K562 (cell line): ENCODE results near the gene PTPN9. TPM values are rescaled to one million over a fixed set of nuclear protein-coding genes. Genes with fewer than 3 reads are reported as not detected.

Experiments used
- ATAC-seq: fragments of 200-7000 bp; cut with Tn5 transposase; 3 replicates; pipeline ENCODE4 v1.9.1; 2020; ENCODE audit warnings: moderate library complexity
- BruUV-seq: library from RNA; stranded (reverse); fragments of 400-500 nt; replicated peaks from 2 replicates; lab custom pipeline; 2021; lab: Mats Ljungman, UMichigan
- CTCF ChIA-PET: fragments of 300-600 bp; formaldehyde crosslinking; extraction: SDS; loops from one replicate; lab custom pipeline; 2021; ENCODE audit warnings: low intra/inter-chr PET ratio; lab: Yijun Ruan, JAX
- POLR2A ChIA-PET: fragments of 300-600, 350-650 bp; sonication (Branson Sonifier 250); formaldehyde crosslinking; extraction: SDS; loops from one replicate; lab custom pipeline; 2021; ENCODE audit warnings: antibody characterized with exemption, inconsistent platforms; lab: Yijun Ruan, JAX
- DNase-seq, 4 experiments: peaks; one replicate each; pipeline versions ENCODE4 v3.0.0 to v3.0.0-alpha.2; 2011 to 2018; ENCODE audit warnings: low spot score in 3 of 4, mixed read lengths in 3 of 4; ENCODE audit errors: extremely low read depth in 1 of 4
- FAIRE-seq: peaks from 2 replicates; lab custom pipeline; 2011; peaks lifted over from hg19 to GRCh38; lab: Jason Lieb, UNC
- H2AFZ ChIP-seq: 2 replicates; pipeline ENCODE4 v1.6.0; 2011; ENCODE audit warnings: low read depth, low read length, control low read depth, inconsistent platforms
- H3K27ac ChIP-seq: fragments of 200-600 bp; 3 replicates; pipeline ENCODE4 v1.8.0; 2011; ENCODE audit warnings: low read depth, mild to moderate bottlenecking, control low read depth, inconsistent platforms, low read length, moderate library complexity, mixed read lengths; ENCODE audit errors: extremely low read depth
- H3K27me3 ChIP-seq, 2 experiments: fragments of 300-600 bp in 1 of 2; 2 replicates in 1 of 2; 3 replicates in 1 of 2; pipeline versions ENCODE4 v1.6.0 to v1.8.0; 2011; ENCODE audit warnings: inconsistent platforms in 2 of 2, low read length in 2 of 2, mild to moderate bottlenecking in 1 of 2, mixed read lengths in 1 of 2, moderate library complexity in 1 of 2; ENCODE audit not compliant: control insufficient read depth in 2 of 2, insufficient read depth in 2 of 2
- H3K36me3 ChIP-seq: fragments of 300-600 bp; 3 replicates; pipeline ENCODE4 v1.8.0; 2011; ENCODE audit warnings: mild to moderate bottlenecking, low read length, inconsistent platforms; ENCODE audit not compliant: control insufficient read depth, insufficient read depth
- H3K4me1 ChIP-seq, 2 experiments: fragments of 200-600 bp in 1 of 2; replicated peaks in 1 of 2; 2 replicates in 1 of 2; 3 replicates in 1 of 2; pipeline versions ENCODE4 v1.5.1 to v1.8.0; 2011; ENCODE audit warnings: inconsistent platforms in 2 of 2, low read length in 2 of 2, mild to moderate bottlenecking in 1 of 2, mixed read lengths in 1 of 2, moderate library complexity in 1 of 2; ENCODE audit not compliant: control insufficient read depth in 2 of 2, insufficient read depth in 2 of 2
- H3K4me2 ChIP-seq: 2 replicates; pipeline ENCODE4 v1.6.1; 2011; ENCODE audit warnings: low read length, control low read depth, inconsistent platforms, mixed read lengths; ENCODE audit not compliant: insufficient read depth
- H3K4me3 ChIP-seq: fragments of 200-600 bp; sonication (generic), shearing (Covaris generic); 2 replicates; pipeline ENCODE4 v1.5.1; 2016; ENCODE audit warnings: control low read depth, inconsistent platforms
- H3K79me2 ChIP-seq: fragments of 200-600 bp; 3 replicates; pipeline ENCODE4 v1.8.0; 2011; ENCODE audit warnings: low read length, inconsistent platforms; ENCODE audit not compliant: control insufficient read depth, insufficient read depth
- H3K9ac ChIP-seq, 2 experiments: 2 replicates each; pipeline versions ENCODE4 v1.6.0 to v1.6.1; 2011; ENCODE audit warnings: low read depth in 2 of 2, low read length in 2 of 2, control low read depth in 1 of 2, inconsistent platforms in 1 of 2, mild to moderate bottlenecking in 1 of 2, mixed read lengths in 1 of 2; ENCODE audit not compliant: insufficient read depth in 1 of 2
- H3K9me1 ChIP-seq: one replicate; pipeline ENCODE4 v1.6.0; 2011; ENCODE audit warnings: inconsistent platforms, mild to moderate bottlenecking, low read length, moderate library complexity; ENCODE audit not compliant: control insufficient read depth, insufficient read depth
- H3K9me3 ChIP-seq: replicated peaks from 2 replicates; pipeline ENCODE4 v1.5.1; 2011; ENCODE audit warnings: low read depth, low read length, inconsistent platforms; ENCODE audit not compliant: control insufficient read depth, insufficient read depth
- H4K20me1 ChIP-seq: replicated peaks from 2 replicates; pipeline ENCODE4 v1.6.1; 2011; ENCODE audit warnings: low read length, inconsistent platforms, mixed read lengths; ENCODE audit not compliant: control insufficient read depth, insufficient read depth
- CBX5 ChIP-seq: IDR thresholded peaks from 2 replicates; pipeline ENCODE4 v1.6.1; 2014; ENCODE audit warnings: low read depth, borderline replicate concordance
- HLTF ChIP-seq: fragments of 450-650 bp; IDR thresholded peaks from 2 replicates; pipeline ENCODE4 v1.6.1; 2016
- NEUROD1 ChIP-seq: fragments of 150-350 bp; IDR thresholded peaks from 2 replicates; pipeline ENCODE4 v1.6.1; 2014; ENCODE audit warnings: borderline replicate concordance, low read length, low read depth; ENCODE audit not compliant: partially characterized antibody
- SIN3A ChIP-seq, 2 experiments: fragments of 150-350 bp in 1 of 2; IDR thresholded peaks; 2 replicates each; pipeline ENCODE4 v1.6.1; 2011 to 2016; ENCODE audit warnings: borderline replicate concordance in 2 of 2, low read depth in 2 of 2, low read length in 2 of 2, mild to moderate bottlenecking in 2 of 2, moderate library complexity in 2 of 2; ENCODE audit not compliant: control insufficient read depth in 1 of 2
- SLC30A9 ChIP-seq: fragments of 250-450 bp; sonication (Bioruptor Pico); IDR thresholded peaks from 2 replicates; pipeline ENCODE4 v1.8.0; 2022; ENCODE audit warnings: mild to moderate bottlenecking, moderate library complexity
- ZNF24 ChIP-seq: fragments of 450-650 bp; IDR thresholded peaks from 2 replicates; pipeline ENCODE4 v1.6.1; 2016
- ZSCAN29 ChIP-seq: fragments of 450-650 bp; IDR thresholded peaks from 2 replicates; pipeline ENCODE4 v1.6.1; 2017
- WGBS: fragments of 100-300 bp; shearing (Covaris generic); methylation state at CpG from one replicate; pipeline ENCODE4 v1.1.6; 2016; ENCODE audit warnings: low coverage, mixed read lengths; ENCODE audit not compliant: insufficient coverage; ENCODE audit errors: missing lambda C conversion rate; 5-methylcytosine and 5-hydroxymethylcytosine counted together
- in situ Hi-C: fragments of 300-500 bp; cut with MboI; formaldehyde crosslinking; loops from 4 replicates; pipeline ENCODE4 v1.15.0; 2018; ENCODE audit warnings: inconsistent platforms, mixed read lengths
- intact Hi-C: fragments of 100-400 bp; cut with micrococcal nuclease; formaldehyde crosslinking; loops from 2 replicates; pipeline ENCODE4 v1.14.2; 2022
- polyA plus RNA-seq, 8 experiments: library from polyadenylated mRNA; depleted of rRNA in 4 of 8; stranded (reverse) in 5 of 8; unstranded in 3 of 8; fragments of >200 nt; fragmentation: Nextera tagmentation in 2 of 8; fragmentation: Illumina TruSeq in 1 of 8; extraction: Ambion mirVana in 2 of 8; extraction: Trizol in 1 of 8; gene quantifications; 2 replicates each; pipeline versions ENCODE4 v1.2.1 to v1.2.3, GENCODE V29; 2011 to 2014; ENCODE audit warnings: inconsistent platforms in 1 of 8, missing spikeins in 1 of 8
- total RNA-seq, 7 experiments: library from RNA; depleted of rRNA in 6 of 7; stranded (reverse); fragments of >200 nt in 6 of 7; fragmentation: Illumina TruSeq in 2 of 7; extraction: Trizol in 2 of 7; gene quantifications; 2 replicates each; pipeline versions ENCODE4 v1.2.1 to v1.2.3, GENCODE V29; 2011 to 2021; ENCODE audit warnings: low replicate concordance in 1 of 7
- TF ChIP-seq, protein P1 (sequence below): fragments of 250-450 bp; sonication (Bioruptor Pico); IDR thresholded peaks from 2 replicates; pipeline ENCODE4 v1.5.0; 2020; ENCODE audit warnings: mild to moderate bottlenecking
- TF ChIP-seq, protein P2 (sequence below): fragments of 450-650 bp; IDR thresholded peaks from 2 replicates; pipeline ENCODE4 v1.6.1; 2014; ENCODE audit warnings: low read depth, mild to moderate bottlenecking, moderate library complexity, borderline replicate concordance
- TF ChIP-seq, protein P3 (sequence below): sonication (generic); formaldehyde crosslinking; IDR thresholded peaks from 2 replicates; pipeline ENCODE4 v1.8.1; 2023; ENCODE audit warnings: mild to moderate bottlenecking, missing genetic modification reagents, moderate library complexity

Gene PTPN9
- total and polyA plus RNA-seq, 9 of the 15 experiments (the other 6 are each of a cell fraction or from before 2014, with no cell fraction given), result 5.0 to 24.0 (median 14.2) TPM

DNA sequence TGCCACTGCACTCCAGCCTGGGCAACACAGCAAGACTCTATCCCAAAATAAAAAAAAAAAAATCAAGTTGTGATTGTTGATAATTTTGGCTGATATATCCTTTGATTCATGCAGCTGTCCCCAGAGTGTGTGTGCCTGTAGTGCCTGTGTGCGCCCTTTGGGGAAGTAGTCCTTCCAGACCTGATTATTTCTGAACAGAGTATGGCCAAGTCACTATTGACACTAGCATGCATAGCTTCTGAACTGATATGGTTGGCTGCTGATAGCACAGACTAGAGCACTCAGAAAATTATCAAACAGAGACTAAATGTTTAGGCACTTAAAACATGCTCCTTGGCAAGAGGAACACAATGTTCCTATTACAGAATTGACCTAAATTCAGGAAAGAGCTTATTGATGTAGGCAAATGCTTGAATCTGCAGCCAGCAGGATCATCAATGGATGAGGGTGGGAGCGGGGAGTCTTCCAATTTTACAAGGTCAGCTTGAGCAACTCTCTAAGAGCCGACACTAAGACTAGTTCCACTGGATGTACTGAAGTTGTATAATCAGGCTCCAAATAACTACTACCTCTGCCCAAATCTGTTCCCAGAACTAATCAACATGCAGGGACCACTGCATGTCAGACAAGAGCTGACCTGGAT is 17.7 kb upstream of the PTPN9 start:
- FAIRE-seq (no peak), DNase-seq (no peak), ATAC-seq (no peak)
- no peaks in the 10 kb centered on the region for H3K27me3 ChIP-seq
- H2AFZ ChIP-seq, result no peak overlapping the region
- POLR2A ChIA-PET, result interaction anchor here (1.0 to 2.1 kb wide), 3 partner anchors 9 to 29 kb away, joined by 3 to 5 read pairs (median 5); partner anchors contain the start of gene SNUPN
- 95% methylated on average over 3 of the region's 3 CpGs for WGBS
- H3K4me2 ChIP-seq, result no peak overlapping the region
- in situ Hi-C loops, result loop anchor here (5.0 kb wide), 1 partner anchor 75 kb away; no protein-coding TSS in a partner anchor
- H4K20me1 ChIP-seq, result peaks cover 4% of the 10 kb centered on the region
- intact Hi-C loops, result loop anchor here (5.0 kb wide), 1 partner anchor 45 kb away; the partner anchor contains the start of gene IMP3
- H3K36me3 ChIP-seq, result peaks cover 65% of the 10 kb centered on the region
- BruUV-seq, result no TSS peak
- CTCF ChIA-PET, result interaction anchor here (0.5 kb wide), 1 partner anchor 451 kb away, joined by 3 read pairs; no protein-coding TSS in a partner anchor
- no peaks in the 10 kb centered on the region for H3K9me1 ChIP-seq
- H3K9ac ChIP-seq, result no peak overlapping the region
- no peak overlapping the region for H3K27ac ChIP-seq
- no peaks in the 10 kb centered on the region for H3K9me3 ChIP-seq
- H3K79me2 ChIP-seq, result no peaks in the 10 kb centered on the region
- H3K4me3 ChIP-seq, result no peak overlapping the region
- H3K4me1 ChIP-seq, result peaks cover 6 to 18% of the 10 kb centered on the region in 2 experiments; a peak in 3 of 5 replicates
- TF ChIP-seq, protein P1, sequence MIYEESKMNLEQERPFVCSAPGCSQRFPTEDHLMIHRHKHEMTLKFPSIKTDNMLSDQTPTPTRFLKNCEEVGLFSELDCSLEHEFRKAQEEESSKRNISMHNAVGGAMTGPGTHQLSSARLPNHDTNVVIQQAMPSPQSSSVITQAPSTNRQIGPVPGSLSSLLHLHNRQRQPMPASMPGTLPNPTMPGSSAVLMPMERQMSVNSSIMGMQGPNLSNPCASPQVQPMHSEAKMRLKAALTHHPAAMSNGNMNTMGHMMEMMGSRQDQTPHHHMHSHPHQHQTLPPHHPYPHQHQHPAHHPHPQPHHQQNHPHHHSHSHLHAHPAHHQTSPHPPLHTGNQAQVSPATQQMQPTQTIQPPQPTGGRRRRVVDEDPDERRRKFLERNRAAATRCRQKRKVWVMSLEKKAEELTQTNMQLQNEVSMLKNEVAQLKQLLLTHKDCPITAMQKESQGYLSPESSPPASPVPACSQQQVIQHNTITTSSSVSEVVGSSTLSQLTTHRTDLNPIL (CRISPR knock-in tag), result no peak
- TF ChIP-seq, protein P2, sequence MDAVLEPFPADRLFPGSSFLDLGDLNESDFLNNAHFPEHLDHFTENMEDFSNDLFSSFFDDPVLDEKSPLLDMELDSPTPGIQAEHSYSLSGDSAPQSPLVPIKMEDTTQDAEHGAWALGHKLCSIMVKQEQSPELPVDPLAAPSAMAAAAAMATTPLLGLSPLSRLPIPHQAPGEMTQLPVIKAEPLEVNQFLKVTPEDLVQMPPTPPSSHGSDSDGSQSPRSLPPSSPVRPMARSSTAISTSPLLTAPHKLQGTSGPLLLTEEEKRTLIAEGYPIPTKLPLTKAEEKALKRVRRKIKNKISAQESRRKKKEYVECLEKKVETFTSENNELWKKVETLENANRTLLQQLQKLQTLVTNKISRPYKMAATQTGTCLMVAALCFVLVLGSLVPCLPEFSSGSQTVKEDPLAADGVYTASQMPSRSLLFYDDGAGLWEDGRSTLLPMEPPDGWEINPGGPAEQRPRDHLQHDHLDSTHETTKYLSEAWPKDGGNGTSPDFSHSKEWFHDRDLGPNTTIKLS, result no peak
- TF ChIP-seq NEUROD1, result no peak
- TF ChIP-seq, protein P3, sequence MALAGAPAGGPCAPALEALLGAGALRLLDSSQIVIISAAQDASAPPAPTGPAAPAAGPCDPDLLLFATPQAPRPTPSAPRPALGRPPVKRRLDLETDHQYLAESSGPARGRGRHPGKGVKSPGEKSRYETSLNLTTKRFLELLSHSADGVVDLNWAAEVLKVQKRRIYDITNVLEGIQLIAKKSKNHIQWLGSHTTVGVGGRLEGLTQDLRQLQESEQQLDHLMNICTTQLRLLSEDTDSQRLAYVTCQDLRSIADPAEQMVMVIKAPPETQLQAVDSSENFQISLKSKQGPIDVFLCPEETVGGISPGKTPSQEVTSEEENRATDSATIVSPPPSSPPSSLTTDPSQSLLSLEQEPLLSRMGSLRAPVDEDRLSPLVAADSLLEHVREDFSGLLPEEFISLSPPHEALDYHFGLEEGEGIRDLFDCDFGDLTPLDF, result no peak
- TF ChIP-seq HLTF, result no peak
- TF ChIP-seq ZNF24, result no peak
- TF ChIP-seq CBX5, result no peak
- TF ChIP-seq ZSCAN29, result no peak
- TF ChIP-seq SIN3A (IDR thresholded peaks at IDR 0.05; ENCODE audit: borderline replicate concordance in 2 of 2, control insufficient read depth in 1 of 2, low read depth in 2 of 2, low read length in 2 of 2), result no peak
- no peak for TF ChIP-seq SLC30A9 (CRISPR knock-in tag)
